HFFc6 (cell line): ENCODE measurements around the gene PTPRN2. TPM values are rescaled to one million over a fixed set of nuclear protein-coding genes. Genes with fewer than 3 reads are reported as not detected.

Source experiments
- DNase-seq: peaks from one replicate; pipeline ENCODE4 v3.0.0-alpha.2; 2018
- H3K27ac Mint-ChIP-seq: 2 replicates; pipeline ENCODE4 v1.8.0; 2020; ENCODE audit warnings: mild to moderate bottlenecking, mixed read lengths
- H3K27me3 Mint-ChIP-seq: 2 replicates; pipeline ENCODE4 v1.8.0; 2021; ENCODE audit warnings: mild to moderate bottlenecking, moderate library complexity, mixed read lengths; ENCODE audit not compliant: insufficient read depth
- H3K36me3 Mint-ChIP-seq: 2 replicates; pipeline ENCODE4 v1.8.0; 2021; ENCODE audit warnings: low read depth, mixed read lengths
- H3K4me1 Mint-ChIP-seq: 2 replicates; pipeline ENCODE4 v1.8.0; 2020; ENCODE audit warnings: low read depth, mixed read lengths
- H3K4me3 Mint-ChIP-seq: 2 replicates; pipeline ENCODE4 v1.8.0; 2020; ENCODE audit warnings: mild to moderate bottlenecking, moderate library complexity, mixed read lengths
- H3K9me3 Mint-ChIP-seq: 2 replicates; pipeline ENCODE4 v1.8.0; 2020; ENCODE audit warnings: mild to moderate bottlenecking, mixed read lengths
- CTCF ChIP-seq: fragments of 200-600 bp; sonication (generic); IDR thresholded peaks from 2 replicates; pipeline ENCODE4 v1.5.0; 2021; ENCODE audit warnings: antibody characterized with exemption, mild to moderate bottlenecking
- total RNA-seq, 6 experiments: library from RNA; stranded (reverse); fragmentation: NEBNext Ultra II Directional; extraction: Animal tissue kit (Norgen Biotek cat#: 25700); gene quantifications; 2 replicates in 1 of 6; 3 replicates in 5 of 6; pipeline ENCODE4 v1.2.3, GENCODE V29; 2021

The PTPRN2 gene
- total RNA-seq, 6 experiments from 2014 or later = 0.05 to 0.27 (median 0.23) TPM

- Mint-ChIP-seq H3K4me1 (no peaks in the 10 kb centered on the region), H3K27ac (no peak overlapping the region), H3K36me3 (peaks cover 16% of the 10 kb centered on the region; the same call in 1 of the 2 replicates), H3K4me3 (no peak overlapping the region), H3K9me3 (peaks cover 65% of the 10 kb centered on the region), H3K27me3 (no peaks in the 10 kb centered on the region)
- no peak for TF ChIP-seq CTCF
- DNase-seq = no peak
Measured at GRCh38 chr7:157792241-157793086, 795.2 kb downstream of the PTPRN2 start.

- Mint-ChIP-seq H3K36me3 (peaks cover 16% of the 10 kb centered on the region; the same call in 1 of the 2 replicates), H3K9me3 (peaks cover 59% of the 10 kb centered on the region), H3K27ac (no peak overlapping the region), H3K27me3 (no peaks in the 10 kb centered on the region), H3K4me3 (no peak overlapping the region), H3K4me1 (no peaks in the 10 kb centered on the region)
- no peak for TF ChIP-seq CTCF
- DNase-seq = no peak
Measured at GRCh38 chr7:157791666-157792065, 796.0 kb downstream of the PTPRN2 start.

GRCh38 chr7:157791261-157791660, 796.4 kb downstream of the PTPRN2 start:
- H3K27ac Mint-ChIP-seq = no peak overlapping the region
- no peak for TF ChIP-seq CTCF
- H3K27me3 Mint-ChIP-seq = no peaks in the 10 kb centered on the region
- H3K4me3 Mint-ChIP-seq = no peak overlapping the region
- DNase-seq = no peak
- no peaks in the 10 kb centered on the region for H3K4me1 Mint-ChIP-seq
- H3K36me3 Mint-ChIP-seq = peaks cover 16% of the 10 kb centered on the region; the same call in 1 of the 2 replicates
- H3K9me3 Mint-ChIP-seq = peaks cover 59% of the 10 kb centered on the region

- Mint-ChIP-seq H3K4me3 (no peak overlapping the region), H3K27me3 (no peaks in the 10 kb centered on the region), H3K27ac (no peak overlapping the region), H3K9me3 (peaks cover 52% of the 10 kb centered on the region), H3K4me1 (no peaks in the 10 kb centered on the region), H3K36me3 (peaks cover 12% of the 10 kb centered on the region; the same call in 1 of the 2 replicates)
- no peak for DNase-seq
- no peak for TF ChIP-seq CTCF
Measured at GRCh38 chr7:157789942-157790341, 797.7 kb downstream of the PTPRN2 start.

- DNase-seq = no peak
- Mint-ChIP-seq H3K4me3 (no peak overlapping the region), H3K36me3 (peaks cover 6% of the 10 kb centered on the region; the same call in 1 of the 2 replicates), H3K9me3 (peaks cover 50% of the 10 kb centered on the region), H3K4me1 (no peaks in the 10 kb centered on the region), H3K27me3 (no peaks in the 10 kb centered on the region), H3K27ac (no peak overlapping the region)
- no peak for TF ChIP-seq CTCF
Measured at GRCh38 chr7:157789094-157789493, 798.5 kb downstream of the PTPRN2 start.
